ENCODE measurements around the gene RGS14. TPM values are rescaled to one million over a fixed set of nuclear protein-coding genes. Genes with fewer than 3 reads are reported as not detected.

The RGS14 gene
- total RNA-seq, 1 donor from 2014 or later, result 6.2 TPM

- DNase-seq (ENCODE audit: extremely low spot score, unreplicated experiment), result peak; percentile 95
- Mint-ChIP-seq H3K27me3 (ENCODE audit: unreplicated experiment) (peaks cover 8% of the 10 kb centered on the region), H3K27ac (ENCODE audit: unreplicated experiment) (peak within 1 kb of the TSS; percentile 100), H3K9me3 (ENCODE audit: unreplicated experiment) (no peaks in the 10 kb centered on the region), H3K4me1 (ENCODE audit: unreplicated experiment) (peaks cover 28% of the 10 kb centered on the region), H3K4me3 (ENCODE audit: unreplicated experiment) (peak within 1 kb of the TSS; percentile 98), H3K36me3 (ENCODE audit: unreplicated experiment) (no peaks in the 10 kb centered on the region)
- no peak for TF ChIP-seq CTCF (IDR thresholded peaks at IDR 0.05)
Observed at GRCh38 chr5:177351392-177352329, 6.1 kb upstream of the RGS14 start, which contains the start of gene LMAN2. LMAN2 (minus strand) TSS chr5:177351668; CDS start chr5:177351647, 21 bp downstream.

GRCh38 chr5:177353093-177353492 is 4.6 kb upstream of the RGS14 start:
- H3K36me3 Mint-ChIP-seq (ENCODE audit: unreplicated experiment), result no peaks in the 10 kb centered on the region
- H3K27ac Mint-ChIP-seq (ENCODE audit: unreplicated experiment), result no peak overlapping the region
- peaks cover 17% of the 10 kb centered on the region for H3K27me3 Mint-ChIP-seq (ENCODE audit: unreplicated experiment)
- no peak for DNase-seq (ENCODE audit: extremely low spot score, unreplicated experiment)
- no peaks in the 10 kb centered on the region for H3K9me3 Mint-ChIP-seq (ENCODE audit: unreplicated experiment)
- no peak for TF ChIP-seq CTCF (IDR thresholded peaks at IDR 0.05)
- peak overlapping the region; percentile 26 for H3K4me3 Mint-ChIP-seq (ENCODE audit: unreplicated experiment)
- peaks cover 24% of the 10 kb centered on the region for H3K4me1 Mint-ChIP-seq (ENCODE audit: unreplicated experiment)

GRCh38 chr5:177354256-177354655 is 3.5 kb upstream of the RGS14 start:
- H3K27ac Mint-ChIP-seq (ENCODE audit: unreplicated experiment), result no peak overlapping the region
- H3K27me3 Mint-ChIP-seq (ENCODE audit: unreplicated experiment), result peaks cover 21% of the 10 kb centered on the region

GRCh38 chr5:177354711-177355110 is 3.0 kb upstream of the RGS14 start:
- Mint-ChIP-seq H3K9me3 (ENCODE audit: unreplicated experiment) (no peaks in the 10 kb centered on the region), H3K4me3 (ENCODE audit: unreplicated experiment) (no peak overlapping the region), H3K27ac (ENCODE audit: unreplicated experiment) (no peak overlapping the region), H3K36me3 (ENCODE audit: unreplicated experiment) (no peaks in the 10 kb centered on the region), H3K4me1 (ENCODE audit: unreplicated experiment) (peaks cover 15% of the 10 kb centered on the region), H3K27me3 (ENCODE audit: unreplicated experiment) (peaks cover 21% of the 10 kb centered on the region)
- no peak for DNase-seq (ENCODE audit: extremely low spot score, unreplicated experiment)
- no peak for TF ChIP-seq CTCF (IDR thresholded peaks at IDR 0.05)

More at GRCh38 chr5:177354256-177354655, 3.5 kb upstream of the RGS14 start:
- Mint-ChIP-seq H3K9me3 (ENCODE audit: unreplicated experiment) (no peaks in the 10 kb centered on the region), H3K4me3 (ENCODE audit: unreplicated experiment) (no peak overlapping the region), H3K36me3 (ENCODE audit: unreplicated experiment) (no peaks in the 10 kb centered on the region), H3K4me1 (ENCODE audit: unreplicated experiment) (peaks cover 20% of the 10 kb centered on the region)
- TF ChIP-seq CTCF (IDR thresholded peaks at IDR 0.05), result no peak
- DNase-seq (ENCODE audit: extremely low spot score, unreplicated experiment), result no peak

- peaks cover 26% of the 10 kb centered on the region for H3K27me3 Mint-ChIP-seq (ENCODE audit: unreplicated experiment)
- no peak for DNase-seq (ENCODE audit: extremely low spot score, unreplicated experiment)
- TF ChIP-seq CTCF (IDR thresholded peaks at IDR 0.05), result no peak
- H3K36me3 Mint-ChIP-seq (ENCODE audit: unreplicated experiment), result no peaks in the 10 kb centered on the region
- H3K4me1 Mint-ChIP-seq (ENCODE audit: unreplicated experiment), result peaks cover 9% of the 10 kb centered on the region
- H3K27ac Mint-ChIP-seq (ENCODE audit: unreplicated experiment), result no peak overlapping the region
- H3K4me3 Mint-ChIP-seq (ENCODE audit: unreplicated experiment), result no peak overlapping the region
- no peaks in the 10 kb centered on the region for H3K9me3 Mint-ChIP-seq (ENCODE audit: unreplicated experiment)
Observed at GRCh38 chr5:177355162-177355867, 2.4 kb upstream of the RGS14 start.
